ENCODE results near the gene RNASE11. TPM values are rescaled to one million over a fixed set of nuclear protein-coding genes. Genes with fewer than 3 reads are reported as not detected.

The RNASE11 gene
- total and polyA plus RNA-seq, 10 of the 15 experiments (the other 5 are each of a cell fraction or from before 2014, with no cell fraction given): not detected

GRCh38 chr14:20632831-20633691 is 45.3 kb upstream of the RNASE11 start (continued):
- no peak for TF ChIP-seq BHLHE40 (IDR thresholded peaks at IDR 0.05; ENCODE audit: borderline replicate concordance in 1 of 2, low read depth in 2 of 2, low read length in 1 of 2)
- no peak for TF ChIP-seq WRNIP1 (IDR thresholded peaks at IDR 0.05; ENCODE audit: borderline replicate concordance, low read depth, low read length)
- TF ChIP-seq, protein P1, sequence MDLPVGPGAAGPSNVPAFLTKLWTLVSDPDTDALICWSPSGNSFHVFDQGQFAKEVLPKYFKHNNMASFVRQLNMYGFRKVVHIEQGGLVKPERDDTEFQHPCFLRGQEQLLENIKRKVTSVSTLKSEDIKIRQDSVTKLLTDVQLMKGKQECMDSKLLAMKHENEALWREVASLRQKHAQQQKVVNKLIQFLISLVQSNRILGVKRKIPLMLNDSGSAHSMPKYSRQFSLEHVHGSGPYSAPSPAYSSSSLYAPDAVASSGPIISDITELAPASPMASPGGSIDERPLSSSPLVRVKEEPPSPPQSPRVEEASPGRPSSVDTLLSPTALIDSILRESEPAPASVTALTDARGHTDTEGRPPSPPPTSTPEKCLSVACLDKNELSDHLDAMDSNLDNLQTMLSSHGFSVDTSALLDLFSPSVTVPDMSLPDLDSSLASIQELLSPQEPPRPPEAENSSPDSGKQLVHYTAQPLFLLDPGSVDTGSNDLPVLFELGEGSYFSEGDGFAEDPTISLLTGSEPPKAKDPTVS (IDR thresholded peaks at IDR 0.05; ENCODE audit: low read depth, low read length): no peak
- 0 out of 2 replicates have a peak, but pooled peaks have one; percentile 44 for TF ChIP-seq PML (IDR thresholded peaks at IDR 0.05; ENCODE audit: low read length)
- TF ChIP-seq SREBF2 (IDR thresholded peaks at IDR 0.05; ENCODE audit: low read length): peak; percentile 92
- TF ChIP-seq ESRRA (IDR thresholded peaks at IDR 0.05; ENCODE audit: low read length): no peak
- TF ChIP-seq POLR2AphosphoS5 (IDR thresholded peaks at IDR 0.05; ENCODE audit: low read length): no peak
- TF ChIP-seq KAT2A (conservative IDR thresholded peaks at IDR 0.05; ENCODE audit: control insufficient read depth, low read depth, low read length): no peak
- TF ChIP-seq, protein P2, sequence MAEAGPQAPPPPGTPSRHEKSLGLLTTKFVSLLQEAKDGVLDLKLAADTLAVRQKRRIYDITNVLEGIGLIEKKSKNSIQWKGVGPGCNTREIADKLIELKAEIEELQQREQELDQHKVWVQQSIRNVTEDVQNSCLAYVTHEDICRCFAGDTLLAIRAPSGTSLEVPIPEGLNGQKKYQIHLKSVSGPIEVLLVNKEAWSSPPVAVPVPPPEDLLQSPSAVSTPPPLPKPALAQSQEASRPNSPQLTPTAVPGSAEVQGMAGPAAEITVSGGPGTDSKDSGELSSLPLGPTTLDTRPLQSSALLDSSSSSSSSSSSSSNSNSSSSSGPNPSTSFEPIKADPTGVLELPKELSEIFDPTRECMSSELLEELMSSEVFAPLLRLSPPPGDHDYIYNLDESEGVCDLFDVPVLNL (IDR thresholded peaks at IDR 0.05; ENCODE audit: low read depth, low read length): no peak
- TF ChIP-seq, protein P3, sequence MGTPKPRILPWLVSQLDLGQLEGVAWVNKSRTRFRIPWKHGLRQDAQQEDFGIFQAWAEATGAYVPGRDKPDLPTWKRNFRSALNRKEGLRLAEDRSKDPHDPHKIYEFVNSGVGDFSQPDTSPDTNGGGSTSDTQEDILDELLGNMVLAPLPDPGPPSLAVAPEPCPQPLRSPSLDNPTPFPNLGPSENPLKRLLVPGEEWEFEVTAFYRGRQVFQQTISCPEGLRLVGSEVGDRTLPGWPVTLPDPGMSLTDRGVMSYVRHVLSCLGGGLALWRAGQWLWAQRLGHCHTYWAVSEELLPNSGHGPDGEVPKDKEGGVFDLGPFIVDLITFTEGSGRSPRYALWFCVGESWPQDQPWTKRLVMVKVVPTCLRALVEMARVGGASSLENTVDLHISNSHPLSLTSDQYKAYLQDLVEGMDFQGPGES (IDR thresholded peaks at IDR 0.05): no peak
- TF ChIP-seq PAX5 (IDR thresholded peaks at IDR 0.05; ENCODE audit: borderline replicate concordance, low read depth, low read length): no peak
- TF ChIP-seq NBN (IDR thresholded peaks at IDR 0.05): 0 out of 2 replicates have a peak, but pooled peaks have one; percentile 53
- TF ChIP-seq IRF4 (IDR thresholded peaks at IDR 0.05; ENCODE audit: low read depth, low read length): 0 out of 2 replicates have a peak, but pooled peaks have one; percentile 23
- no peak for TF ChIP-seq ZNF274 (IDR thresholded peaks at IDR 0.05; ENCODE audit: insufficient read depth, insufficient read length)
- TF ChIP-seq, protein P4, sequence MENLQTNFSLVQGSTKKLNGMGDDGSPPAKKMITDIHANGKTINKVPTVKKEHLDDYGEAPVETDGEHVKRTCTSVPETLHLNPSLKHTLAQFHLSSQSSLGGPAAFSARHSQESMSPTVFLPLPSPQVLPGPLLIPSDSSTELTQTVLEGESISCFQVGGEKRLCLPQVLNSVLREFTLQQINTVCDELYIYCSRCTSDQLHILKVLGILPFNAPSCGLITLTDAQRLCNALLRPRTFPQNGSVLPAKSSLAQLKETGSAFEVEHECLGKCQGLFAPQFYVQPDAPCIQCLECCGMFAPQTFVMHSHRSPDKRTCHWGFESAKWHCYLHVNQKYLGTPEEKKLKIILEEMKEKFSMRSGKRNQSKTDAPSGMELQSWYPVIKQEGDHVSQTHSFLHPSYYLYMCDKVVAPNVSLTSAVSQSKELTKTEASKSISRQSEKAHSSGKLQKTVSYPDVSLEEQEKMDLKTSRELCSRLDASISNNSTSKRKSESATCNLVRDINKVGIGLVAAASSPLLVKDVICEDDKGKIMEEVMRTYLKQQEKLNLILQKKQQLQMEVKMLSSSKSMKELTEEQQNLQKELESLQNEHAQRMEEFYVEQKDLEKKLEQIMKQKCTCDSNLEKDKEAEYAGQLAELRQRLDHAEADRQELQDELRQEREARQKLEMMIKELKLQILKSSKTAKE (IDR thresholded peaks at IDR 0.05; ENCODE audit: low read depth, poor library complexity, severe bottlenecking): peak; percentile 49
- no peak for TF ChIP-seq KDM1A (IDR thresholded peaks at IDR 0.05; ENCODE audit: borderline replicate concordance)
- TF ChIP-seq NKRF (conservative IDR thresholded peaks at IDR 0.05): no peak
- TF ChIP-seq TAF1 (IDR thresholded peaks at IDR 0.05; ENCODE audit: borderline replicate concordance, low read depth, low read length): no peak
- TF ChIP-seq ZNF217 (IDR thresholded peaks at IDR 0.05): no peak
- TF ChIP-seq MEF2A (IDR thresholded peaks at IDR 0.05; ENCODE audit: insufficient read depth, low read depth, low read length): no peak
- TF ChIP-seq CHD2 (IDR thresholded peaks at IDR 0.05; ENCODE audit: borderline replicate concordance, low read depth, low read length): no peak
